Measurements from ENCODE around the gene GPX2.
A peak's percentile ranks its signal among the peaks of the same experiment; 100 is the strongest.
"Not testable (repeated sequence)": the region's sequence is repeated elsewhere in the genome, so short reads cannot be mapped to it uniquely, and the experiment has no call there.

GPX2 gene

DNA sequence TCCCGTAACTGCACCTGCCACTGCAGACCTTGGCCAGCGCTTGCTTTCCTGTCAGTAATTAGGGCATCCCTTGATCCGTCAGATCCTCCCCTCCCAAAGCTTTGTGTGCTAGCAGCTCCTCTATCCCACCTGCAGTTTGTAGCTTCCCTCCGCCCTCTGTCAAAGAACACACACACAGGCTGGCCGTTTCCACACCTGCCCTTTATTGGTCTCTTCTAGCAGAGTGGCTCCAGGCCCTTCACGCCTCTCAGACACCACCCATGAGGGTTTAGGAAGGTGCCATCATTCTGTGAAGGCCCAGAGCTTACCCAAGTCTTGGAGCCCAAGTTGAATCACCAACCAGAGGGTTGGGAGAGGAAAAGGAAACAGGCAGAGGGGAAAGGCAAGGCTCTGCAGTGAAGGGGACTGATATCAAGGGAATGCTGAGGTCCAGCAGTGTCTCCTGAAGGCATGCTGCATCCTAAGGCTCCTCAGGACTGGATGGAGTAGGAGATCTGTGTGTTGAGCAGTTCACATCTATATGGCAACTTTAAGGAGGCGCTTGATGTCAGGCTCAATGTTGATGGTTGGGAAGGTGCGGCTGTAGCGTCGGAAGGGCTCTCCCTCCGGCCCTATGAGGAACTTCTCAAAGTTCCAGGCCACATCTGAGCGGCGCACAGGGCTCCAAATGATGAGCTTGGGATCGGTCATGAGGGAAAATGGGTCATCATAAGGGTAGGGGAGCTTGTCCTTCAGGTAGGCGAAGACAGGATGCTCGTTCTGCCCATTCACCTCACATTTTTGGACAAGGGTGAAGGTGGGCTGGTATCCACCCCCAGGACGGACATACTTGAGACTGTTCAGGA lies 3.4 kb downstream of the GPX2 start:
- DNase-seq, result peak in 1 of 14 donors; percentile 38

GRCh38 chr14:64937821-64938193 lies 4.7 kb downstream of the GPX2 start:
- DNase-seq, result peak in 1 of 14 donors; percentile 39

- peak in 1 of 14 donors; percentile 3 for DNase-seq
Observed at GRCh38 chr14:64937171-64937820, 5.2 kb downstream of the GPX2 start.

DNA sequence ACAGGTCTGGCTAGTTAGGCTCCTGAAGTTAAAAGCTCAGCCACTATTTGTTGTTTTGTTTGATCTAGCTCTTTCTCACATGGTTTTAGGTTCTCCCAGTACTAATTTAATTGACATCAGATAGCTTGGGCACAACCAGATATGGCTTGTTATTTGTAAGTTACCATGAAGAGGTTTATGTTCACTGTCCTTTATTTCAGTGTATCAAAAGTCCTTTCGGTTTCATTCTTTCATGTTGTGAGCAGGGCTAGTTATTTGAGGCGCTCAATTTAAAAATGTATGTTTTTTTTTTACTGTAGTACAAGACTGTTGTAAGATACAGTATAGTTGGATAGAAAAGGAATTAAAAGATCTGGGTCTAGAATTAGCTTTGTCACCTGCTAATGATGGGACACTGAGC lies 7.0 kb downstream of the GPX2 start:
- DNase-seq, result no peak

- DNase-seq, result no peak
Observed at GRCh38 chr14:64934338-64934929, 8.1 kb downstream of the GPX2 start.

- no peak for DNase-seq
Observed at GRCh38 chr14:64932231-64932630, 10.3 kb downstream of the GPX2 start.

- DNase-seq, result no peak
Observed at GRCh38 chr14:64931123-64931522, 11.4 kb downstream of the GPX2 start.

- no peak for DNase-seq
Observed at GRCh38 chr14:64930085-64930843, 12.3 kb downstream of the GPX2 start.

DNA sequence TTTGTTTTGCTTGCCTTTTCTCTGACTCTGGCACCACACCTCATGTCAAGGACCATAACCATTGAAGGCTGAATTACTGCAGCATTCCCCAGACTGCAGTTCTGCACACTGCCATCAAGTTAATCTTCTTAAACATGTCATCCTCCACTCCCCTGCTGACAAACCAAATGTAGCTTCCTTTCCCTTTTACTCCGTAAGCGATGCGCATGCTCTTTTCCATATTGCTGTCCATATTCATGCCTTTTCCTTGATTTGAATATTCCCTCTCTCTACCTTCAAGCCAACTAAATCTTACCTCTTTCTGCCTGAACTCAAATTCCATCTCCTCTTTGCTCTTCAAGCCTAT lies 13.6 kb downstream of the GPX2 start:
- DNase-seq, result no peak

GRCh38 chr14:64928239-64929013 lies 14.1 kb downstream of the GPX2 start:
- no peak for DNase-seq

- no peak for DNase-seq
Observed at GRCh38 chr14:64927031-64927430, 15.5 kb downstream of the GPX2 start.

DNA sequence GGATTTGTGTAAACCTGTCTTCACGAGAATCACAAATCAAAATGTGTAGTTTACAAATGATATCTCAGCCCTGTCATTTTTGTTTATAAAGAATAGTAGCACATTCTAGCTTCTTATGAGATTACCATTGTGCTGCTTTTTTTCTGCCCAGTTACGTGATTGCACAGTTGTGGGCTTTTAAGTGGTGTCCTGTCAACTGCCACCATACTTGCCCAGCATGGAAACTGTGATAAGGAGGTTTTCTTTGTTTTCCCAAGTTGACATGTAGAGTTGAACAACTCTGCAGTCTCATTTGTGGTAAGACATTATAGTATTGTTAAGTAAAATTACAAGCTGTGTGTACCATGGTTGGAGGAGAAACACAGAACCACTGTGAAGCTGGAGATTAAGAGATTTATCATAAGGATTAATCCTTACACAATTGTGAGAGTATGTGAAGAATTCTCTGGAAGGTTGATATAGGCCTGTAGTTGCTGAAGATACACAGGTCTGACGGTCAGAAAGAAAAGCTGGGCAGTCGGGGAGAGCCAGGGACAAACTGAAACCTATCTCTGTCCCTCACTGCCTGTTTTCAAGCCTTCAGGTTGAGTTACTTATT lies 16.0 kb downstream of the GPX2 start:
- DNase-seq, result no peak

- no peak for DNase-seq
Observed at GRCh38 chr14:64923015-64923414, 19.5 kb downstream of the GPX2 start.

DNA sequence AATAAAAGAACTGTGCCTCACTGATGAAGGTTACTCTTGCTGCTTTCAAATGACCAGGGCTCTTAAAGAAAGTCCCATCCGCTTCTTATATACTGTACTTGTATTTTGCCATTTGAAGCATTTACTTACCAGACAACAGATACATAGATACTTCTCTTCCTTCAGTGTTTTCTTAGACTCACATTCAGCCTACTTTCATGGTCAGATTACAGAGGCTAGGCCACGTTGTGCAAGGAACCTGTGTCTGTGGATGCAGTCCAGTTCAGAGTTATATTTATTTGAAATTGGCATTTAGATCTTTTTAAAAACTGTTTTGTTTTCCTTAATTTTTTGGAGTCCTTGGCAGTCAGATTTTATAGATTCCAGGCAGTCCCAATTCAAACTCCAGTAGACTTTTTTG lies 22.1 kb downstream of the GPX2 start:
- no peak for DNase-seq

DNA sequence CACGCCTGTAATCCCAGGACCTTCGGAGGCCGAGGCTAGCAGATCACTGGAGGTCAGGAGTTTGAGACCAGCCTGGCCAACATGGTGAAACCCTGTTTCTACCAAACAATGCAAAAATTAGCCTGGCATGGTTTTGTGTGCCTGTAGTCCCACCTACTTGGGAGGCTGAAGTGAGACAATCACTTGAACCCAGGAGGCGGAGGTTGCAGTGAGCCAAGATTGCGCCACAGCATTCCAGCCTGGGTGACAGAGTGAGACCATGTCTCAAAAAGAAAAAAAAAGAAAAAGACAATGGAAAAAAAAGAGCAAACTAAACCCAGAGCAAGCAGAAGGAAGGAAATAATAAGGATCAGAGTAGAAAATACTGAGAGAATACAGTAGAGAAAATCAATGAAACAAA lies 22.9 kb downstream of the GPX2 start:
- no peak for DNase-seq

GRCh38 chr14:64919215-64919614 lies 23.3 kb downstream of the GPX2 start:
- no peak for DNase-seq

DNA sequence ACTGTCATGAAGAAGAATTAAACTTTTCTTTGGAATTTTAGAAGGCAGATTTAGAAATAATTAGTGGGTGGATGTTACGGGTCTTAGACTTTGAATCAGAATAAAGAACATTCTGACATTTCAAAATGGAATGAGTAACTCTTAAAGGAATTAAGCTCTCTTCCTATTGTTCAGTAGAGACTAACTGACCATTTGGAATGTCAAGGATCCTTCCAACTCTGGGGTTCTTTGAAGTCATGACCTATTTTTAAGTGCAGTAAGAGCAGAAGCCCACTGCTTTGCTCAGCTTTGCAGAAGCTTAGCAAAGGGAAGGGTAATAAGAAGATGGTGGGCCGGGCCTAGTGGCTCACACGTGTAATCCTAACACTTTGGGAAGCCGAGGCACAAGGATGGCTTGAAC lies 24.3 kb downstream of the GPX2 start:
- no peak for DNase-seq

- DNase-seq, result no peak
Observed at GRCh38 chr14:64915797-64916196, 26.7 kb downstream of the GPX2 start.

GRCh38 chr14:64915029-64915424 lies 27.5 kb downstream of the GPX2 start:
- no peak for DNase-seq

- DNase-seq, result peak; percentile 58 to 98 (median 90)
Observed at GRCh38 chr14:64914237-64915028, 28.1 kb downstream of the GPX2 start, which contains the start of gene CHURC1. CHURC1 (plus strand) TSS chr14:64914455; CDS start chr14:64914496, 41 bp downstream.

DNA sequence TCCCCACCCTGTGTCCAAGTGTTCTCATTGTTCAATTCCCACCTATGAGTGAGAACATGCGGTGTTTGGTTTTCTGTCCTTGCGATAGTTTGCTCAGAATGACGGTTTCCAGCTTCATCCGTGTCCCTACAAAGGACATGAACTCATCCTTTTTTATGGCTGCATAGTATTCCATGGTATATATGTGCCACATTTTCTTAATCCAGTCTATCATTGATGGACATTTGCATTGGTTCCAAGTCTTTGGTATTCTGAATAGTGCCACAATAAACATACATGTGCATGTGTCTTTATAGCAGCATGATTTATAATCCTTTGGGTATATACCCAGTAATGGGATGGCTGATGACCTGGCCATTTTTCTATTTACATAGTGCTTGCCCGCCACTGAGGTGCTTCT lies 29.1 kb downstream of the GPX2 start:
- not testable (repeated sequence) for DNase-seq
